ENCODE data around the gene ANKRD18A. TPM values are rescaled to one million over a fixed set of nuclear protein-coding genes. Genes with fewer than 3 reads are reported as not detected.

ANKRD18A gene
- total RNA-seq, result under 0.01 TPM in 1 of 2 replicates, not detected in the other

DNA sequence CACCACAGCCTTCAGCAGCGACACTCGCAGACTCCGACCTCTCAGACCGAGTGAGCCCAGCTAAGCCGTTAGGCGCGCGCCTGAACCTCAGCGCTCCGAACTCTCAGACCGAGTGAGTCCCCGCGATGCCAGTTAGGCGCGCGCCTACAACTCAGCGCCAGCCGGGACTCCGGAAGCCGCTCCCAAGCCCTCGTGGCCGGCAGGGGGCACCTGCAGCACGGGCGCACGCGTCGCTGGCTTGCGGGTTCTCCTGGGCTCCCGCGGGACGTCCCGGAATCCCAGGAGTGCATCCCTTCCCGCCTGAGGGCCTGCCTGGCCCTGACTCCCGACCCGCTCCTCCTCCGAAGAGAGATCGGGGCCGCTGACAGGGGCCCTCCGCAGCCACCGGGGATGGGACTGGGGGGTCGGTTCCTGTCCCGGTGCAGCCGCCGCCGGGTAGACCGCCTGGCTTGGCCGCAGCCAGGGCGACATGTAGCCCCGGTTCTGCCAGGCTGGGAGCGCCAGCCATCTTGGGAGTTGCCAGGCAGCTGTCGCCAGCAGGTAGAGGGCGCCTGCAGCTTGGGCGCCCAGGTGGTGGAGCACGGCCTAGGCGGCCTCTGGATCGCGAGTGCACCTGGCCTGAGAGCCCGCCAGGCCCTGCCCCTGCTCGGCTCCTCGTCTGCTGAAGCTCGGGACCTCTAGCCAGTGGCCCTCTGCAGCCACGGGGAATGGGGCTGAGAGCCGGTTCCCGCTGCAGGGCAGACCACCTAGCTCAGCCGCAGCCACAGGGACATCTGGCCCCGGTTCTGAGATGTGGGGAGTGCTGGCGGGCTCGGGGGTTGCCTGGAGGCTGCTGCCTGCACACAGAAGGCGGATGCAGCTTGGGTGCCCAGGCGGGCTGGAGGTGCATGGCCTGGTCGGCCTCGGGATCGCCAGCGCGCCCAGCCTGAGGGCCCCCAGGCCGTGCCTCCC is at the start of gene ANKRD18A:
Gene ANKRD18A, minus strand, starts transcription at position 114 of the 951 bp plus-strand sequence. CDS start 311 bp downstream, outside the sequence.
- DNase-seq, result peak; percentile 72

DNA sequence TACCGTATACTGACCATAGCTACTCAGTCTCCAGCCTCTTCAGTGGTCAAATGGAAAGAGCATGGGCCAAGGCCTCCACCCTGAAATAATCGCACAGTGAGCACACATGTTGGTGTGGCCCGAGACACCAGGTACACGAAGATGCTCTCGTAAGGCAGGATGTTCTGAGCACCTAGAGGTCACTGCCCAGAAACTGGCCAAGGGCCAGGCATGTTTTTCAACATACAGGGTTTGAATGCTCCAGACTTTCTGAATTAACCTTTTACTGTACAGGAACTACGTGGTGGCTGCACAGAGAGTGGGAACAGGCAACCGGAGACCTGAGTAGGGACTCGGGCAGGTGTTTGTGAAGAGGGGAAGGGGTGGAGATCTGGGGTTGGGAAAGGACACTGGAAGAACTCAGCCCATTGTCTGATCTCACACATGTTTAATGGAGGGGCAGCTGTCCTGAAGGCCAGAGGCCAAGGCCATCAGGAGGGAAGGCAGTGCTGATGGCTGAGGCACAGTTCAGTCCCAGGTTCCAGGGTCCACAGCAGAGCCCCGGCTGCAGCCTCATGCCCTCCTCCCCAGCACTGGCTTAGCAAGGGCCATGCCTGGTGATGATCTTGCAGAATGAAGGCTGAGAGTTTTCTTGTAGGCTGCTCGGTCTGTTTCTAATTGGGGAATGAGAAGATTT is 48.5 kb upstream of the ANKRD18A start:
- no peak for DNase-seq

DNA sequence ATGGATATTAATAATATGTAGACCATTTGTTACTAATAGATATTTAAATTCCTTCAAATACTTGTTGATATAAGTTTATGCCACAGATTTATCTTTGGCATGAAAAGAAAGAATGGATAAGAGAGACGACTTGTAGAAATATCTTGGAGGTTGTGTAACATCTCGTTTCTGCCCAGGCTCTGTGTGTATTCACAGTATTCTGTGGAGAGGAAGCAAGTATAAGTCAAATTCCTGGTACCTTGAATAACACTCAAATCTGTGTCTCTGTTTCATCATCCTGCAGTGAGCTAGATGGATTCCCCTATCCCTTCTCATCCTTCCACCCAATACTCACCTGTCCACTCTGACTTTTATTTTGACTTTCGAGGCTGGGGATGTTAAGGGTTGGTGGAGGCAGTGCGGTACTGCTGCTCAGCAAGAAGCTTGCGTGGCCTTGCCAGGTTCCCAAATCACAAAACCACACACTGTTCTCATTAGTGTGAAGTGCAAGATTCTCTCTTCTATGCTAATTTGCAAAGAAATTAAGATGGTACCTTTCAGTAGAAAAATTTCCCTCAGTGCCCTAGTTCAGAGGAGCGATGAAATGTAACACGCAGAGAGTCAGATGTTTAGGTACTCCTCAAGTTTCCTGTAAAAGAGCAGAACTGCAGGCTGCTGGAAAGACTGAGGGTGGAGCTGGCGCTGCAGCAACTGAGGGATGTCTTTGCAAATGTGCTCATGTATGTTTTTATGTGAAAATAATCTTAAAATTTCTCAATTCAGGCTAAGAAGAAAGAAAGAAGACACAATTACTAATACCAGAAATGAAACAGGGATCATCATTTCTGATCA is 42.6 kb upstream of the ANKRD18A start:
- DNase-seq, result peak; percentile 32

DNA sequence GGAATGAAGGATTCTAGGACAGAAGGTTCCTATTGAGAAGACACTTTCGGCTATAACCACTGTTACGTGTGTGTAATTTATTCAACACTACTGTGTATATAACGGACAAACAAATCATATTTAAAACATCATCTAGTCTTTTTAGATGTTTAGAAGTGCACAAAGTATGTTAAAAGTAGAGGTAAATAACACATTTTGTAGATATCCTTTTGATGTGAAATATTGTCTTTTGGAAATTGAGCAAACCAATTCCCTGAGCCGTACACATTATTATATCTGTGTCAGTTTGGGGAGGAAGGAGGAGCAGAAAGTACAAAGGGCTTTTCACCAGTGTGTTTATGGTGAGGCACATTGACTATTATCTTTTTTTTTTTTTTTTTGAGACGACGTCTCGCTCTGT is 39.1 kb upstream of the ANKRD18A start:
- no peak for DNase-seq

DNA sequence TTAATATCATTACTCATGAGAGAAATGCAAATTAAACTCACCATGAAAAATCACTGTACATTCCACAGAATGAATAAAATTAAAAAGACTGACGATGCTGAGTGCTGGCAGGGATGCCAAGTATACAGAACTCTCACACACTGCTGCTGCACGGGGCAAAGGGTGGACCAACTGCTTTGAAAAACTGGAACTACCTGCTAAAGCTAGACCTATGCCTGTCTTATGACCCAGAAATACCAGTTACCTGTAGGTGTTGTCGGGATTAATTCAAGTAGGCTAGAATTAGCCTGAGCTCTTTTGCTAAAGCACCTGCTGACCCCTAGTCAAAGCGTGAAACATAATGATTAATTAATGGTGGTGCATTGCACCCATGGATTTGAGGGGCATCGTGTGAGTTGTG is 36.5 kb upstream of the ANKRD18A start:
- DNase-seq, result no peak

DNA sequence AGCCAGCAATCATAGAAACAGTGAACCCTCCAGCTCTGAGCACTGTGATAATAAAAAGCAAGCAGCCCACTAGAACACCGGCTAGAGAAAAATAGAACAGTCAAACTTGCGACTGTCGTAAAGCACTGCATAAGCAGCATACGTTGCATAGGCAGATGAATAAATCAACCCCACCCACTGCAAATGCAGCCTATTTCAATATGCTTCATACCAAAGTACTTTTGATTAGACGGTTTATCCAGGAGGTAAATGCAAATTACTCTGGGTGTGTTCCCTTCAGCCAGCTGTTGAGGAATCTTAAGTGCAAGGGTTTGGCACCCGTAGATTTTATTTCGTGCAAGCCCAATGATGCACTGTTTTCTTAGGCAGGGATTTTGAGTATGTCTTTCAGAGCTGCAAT is 32.1 kb upstream of the ANKRD18A start:
- DNase-seq, result no peak

DNA sequence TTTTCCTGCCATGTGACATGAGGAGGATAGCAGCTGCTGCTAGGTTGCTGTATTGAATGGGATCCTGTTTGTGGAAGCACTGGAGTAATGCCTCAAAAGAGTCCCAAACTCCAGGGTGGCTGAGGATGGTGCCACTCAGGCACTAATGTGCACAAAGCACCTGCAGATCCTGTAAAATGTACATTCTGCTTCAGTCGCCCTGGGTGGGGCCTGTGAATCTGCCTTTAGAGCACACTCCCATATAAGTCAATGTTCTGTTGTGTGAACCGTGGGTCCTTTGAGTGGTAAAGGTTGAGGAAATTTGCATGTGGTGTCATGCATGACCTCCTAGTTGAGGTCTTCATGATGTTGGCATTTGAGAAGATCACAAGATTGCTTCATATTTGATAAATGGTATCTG is 31.6 kb upstream of the ANKRD18A start:
- no peak for DNase-seq

DNA sequence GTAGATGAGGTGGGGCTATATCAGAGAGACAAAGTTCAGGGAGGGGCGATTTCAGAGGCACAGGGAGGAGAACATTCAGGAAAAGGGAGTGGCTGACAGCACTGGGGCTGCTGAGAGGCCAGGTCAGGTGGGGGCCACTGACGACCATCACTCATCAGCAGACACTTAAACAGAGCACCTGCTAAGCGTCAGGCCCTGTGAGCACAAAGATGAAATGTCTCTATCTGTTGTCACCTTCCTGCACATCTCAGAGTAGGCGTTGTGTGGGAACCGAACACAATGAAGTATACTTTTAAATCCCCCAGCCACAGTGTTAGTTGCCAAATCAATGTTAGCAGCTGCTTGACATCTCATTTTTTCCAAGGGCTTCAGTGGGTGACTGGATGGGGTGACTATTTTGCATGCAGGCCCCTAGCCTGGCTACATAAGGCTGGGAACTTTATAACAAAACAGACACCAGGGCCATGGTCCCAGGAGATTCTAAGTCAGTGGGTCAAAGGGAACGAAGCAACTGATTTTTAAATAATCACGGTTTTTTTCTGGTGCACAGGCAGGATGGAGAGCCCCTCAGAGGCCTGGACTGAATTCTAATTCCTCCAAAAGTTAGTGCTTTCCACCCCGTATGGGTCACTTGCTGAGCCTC is 31.1 kb upstream of the ANKRD18A start:
- no peak for DNase-seq

DNA sequence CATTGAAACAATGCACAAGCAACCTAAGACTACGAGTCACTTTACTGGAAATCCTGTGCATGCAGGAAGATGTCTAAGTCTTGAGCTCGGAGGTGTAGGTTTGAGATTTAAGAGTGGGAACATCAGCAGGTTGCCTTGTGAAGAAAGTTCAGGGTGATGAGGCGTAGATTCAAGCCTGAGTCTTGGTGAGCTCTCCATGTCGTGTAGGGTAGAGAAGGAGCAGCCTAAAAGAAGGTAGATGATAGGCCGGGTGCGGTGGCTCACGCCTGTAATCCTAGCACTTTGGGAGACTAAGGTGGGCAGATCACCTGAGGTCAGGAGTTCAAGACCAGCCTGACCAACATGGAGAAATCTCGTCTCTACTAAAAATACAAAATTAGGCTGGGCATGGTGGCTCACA is 30.2 kb upstream of the ANKRD18A start:
- DNase-seq, result no peak

DNA sequence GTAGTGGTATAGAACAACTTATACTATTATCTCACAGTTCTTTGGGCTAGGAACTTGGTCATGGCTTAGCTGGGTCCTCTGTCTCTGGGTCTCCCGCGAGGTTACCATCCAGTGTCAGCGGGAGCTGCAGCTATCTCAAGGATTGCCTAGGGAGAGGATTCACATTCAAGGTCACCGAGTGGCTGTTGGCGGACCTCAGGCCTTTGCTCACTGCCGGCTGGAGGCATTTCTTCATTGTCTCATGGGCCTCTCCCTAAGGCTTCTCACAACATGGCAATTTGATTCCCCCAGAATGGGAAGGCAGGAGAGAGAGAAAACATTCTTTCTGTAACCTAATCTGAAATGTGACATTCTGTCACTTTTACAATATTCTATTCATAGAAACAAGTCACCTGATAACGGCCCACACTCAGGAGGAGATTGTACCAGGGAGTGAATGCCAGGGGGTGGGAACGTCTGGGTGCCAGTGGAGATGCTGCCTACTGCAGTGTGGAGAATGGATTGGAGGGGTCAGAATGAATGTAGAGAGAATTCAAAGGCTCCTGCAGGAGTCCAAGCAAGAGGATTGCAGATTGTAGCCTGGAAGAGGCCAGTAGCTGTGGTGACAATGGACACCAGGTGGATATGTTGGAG is 29.5 kb upstream of the ANKRD18A start:
- no peak for DNase-seq

DNA sequence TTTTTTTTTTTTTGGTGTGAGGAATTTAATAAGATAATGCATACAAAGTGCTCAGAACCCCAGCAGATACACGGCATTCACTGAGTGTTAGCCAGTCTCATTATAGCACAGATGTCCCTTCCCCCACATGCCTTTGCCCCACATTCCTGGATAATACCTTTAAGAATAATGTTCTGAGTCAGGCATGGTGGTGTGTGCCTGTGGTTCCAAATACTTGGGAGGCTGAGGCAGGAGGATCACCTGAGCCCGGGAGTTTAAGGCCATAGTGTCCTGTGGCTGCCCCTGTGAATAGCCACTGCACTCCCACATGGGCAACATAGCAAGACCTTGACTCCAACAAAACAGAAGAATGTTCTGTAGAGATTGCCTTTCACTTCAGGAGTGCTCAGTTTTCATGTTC is 24.2 kb upstream of the ANKRD18A start:
- DNase-seq, result no peak

DNA sequence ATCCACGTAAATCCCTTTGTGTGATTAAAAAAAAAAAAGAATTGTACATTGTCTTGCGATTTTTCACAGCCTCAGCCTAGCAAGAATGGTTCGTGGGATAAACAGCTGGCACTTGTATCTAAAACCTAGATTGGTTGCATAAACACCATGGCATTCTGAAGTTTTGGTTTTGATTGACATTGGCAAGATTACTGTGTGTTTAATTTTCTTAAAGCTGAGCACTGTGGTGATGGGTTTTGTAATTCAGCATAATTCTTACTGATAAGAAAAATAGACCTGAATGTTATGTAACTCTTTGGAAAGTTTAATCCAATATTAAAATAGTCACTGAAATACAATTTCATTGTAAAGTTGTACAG is 23.4 kb upstream of the ANKRD18A start:
- DNase-seq, result no peak

DNA sequence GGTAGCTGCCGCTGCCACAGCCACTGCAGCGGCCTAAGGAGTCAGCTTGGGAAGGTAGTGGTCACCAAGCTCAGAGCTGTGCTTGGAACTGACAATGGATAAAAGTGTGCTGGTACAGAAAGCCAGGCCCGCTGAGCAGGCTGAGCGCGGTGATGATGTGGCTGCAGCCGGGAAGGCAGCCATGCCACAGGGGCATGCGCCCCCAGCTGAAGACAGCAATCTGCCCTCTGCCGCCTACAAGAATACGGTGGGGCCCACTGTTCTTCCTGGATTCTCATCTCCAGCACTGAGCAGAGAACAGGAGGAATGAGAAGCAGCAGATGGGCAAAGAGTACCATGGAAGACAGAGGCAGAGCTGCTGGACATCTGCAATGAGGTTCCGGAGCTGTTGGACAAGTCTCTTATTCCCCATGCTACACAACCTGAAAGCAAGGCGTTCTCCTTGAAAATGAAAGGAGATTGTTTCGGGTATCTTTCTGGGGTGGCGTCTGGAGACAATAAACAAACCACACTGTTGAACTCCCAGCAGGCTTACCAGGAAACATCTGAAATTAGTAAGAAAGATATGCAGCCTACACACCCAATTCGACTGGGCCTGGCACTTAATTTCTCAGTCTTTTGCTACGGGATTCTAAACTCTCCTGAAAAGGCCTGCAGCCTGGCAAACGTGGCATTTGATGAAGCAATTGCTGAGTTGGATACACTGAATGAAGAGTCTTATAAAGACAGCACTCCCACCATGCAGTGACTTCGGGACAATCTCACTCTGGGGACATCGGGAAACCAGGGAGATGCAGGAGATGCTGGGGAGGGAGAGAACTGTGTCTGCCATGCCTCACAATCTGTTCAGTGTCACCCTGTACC is 22.8 kb upstream of the ANKRD18A start:
- no peak for DNase-seq

DNA sequence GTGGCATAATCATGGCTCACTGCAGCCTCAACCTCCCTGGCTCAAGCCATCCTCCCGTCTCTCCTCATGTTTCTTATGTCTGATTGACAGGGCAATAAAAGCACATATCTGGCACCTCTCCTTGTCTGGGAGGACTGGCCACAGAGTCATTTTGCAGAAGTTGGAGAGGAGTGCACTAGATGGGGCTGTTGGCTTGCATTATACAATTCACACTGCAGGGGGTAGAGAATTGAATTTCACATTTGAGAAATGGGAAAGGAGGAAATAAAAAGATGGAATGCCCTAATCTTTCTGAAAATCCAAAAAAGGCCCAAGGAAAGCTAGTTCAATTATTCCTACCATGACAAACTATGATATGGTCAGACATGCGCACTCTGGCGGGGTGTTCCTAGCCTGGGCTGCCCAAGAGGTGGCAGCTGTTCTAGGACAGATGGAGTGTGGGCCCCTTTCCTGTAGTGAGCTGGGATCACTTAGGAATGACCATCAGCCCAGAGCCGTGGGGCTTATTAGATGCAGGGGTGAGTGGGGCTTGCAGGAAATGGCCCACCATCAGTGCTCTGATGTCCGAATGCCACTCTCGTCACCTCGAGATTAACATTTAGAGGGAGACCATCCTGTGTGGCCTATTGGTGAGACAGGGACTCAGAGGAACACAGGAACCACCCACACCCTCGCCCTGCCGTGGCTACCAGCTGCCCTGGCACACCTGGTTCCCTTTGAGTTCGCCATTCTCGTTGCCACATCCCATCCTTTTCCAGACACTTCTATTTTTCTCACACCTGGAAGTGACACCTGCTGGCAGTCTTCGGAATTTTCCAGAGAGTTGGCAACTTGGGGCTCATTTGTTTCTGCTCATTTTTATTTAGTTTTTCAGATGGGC is 21.8 kb upstream of the ANKRD18A start:
- peak; percentile 56 for DNase-seq

DNA sequence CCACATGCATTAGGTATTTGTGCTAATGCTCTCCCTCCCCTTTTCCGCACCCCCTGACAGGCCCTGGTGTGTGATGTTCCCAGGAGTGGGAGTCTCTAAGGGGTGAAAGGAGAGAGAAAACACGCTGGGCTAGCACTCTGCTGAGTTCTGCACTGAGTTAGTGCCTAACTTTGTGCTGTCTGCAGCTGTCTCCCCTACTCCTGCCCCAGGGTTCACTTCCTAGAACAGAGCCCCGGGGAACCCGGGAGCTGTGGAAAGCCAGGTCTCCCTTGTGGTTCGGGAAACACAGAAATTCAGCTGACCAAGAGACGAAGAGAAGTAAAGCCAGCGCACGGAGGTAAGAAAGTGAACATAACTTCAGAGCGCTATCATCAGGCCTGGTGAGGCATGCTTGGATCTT is 20.7 kb upstream of the ANKRD18A start:
- DNase-seq, result no peak

DNA sequence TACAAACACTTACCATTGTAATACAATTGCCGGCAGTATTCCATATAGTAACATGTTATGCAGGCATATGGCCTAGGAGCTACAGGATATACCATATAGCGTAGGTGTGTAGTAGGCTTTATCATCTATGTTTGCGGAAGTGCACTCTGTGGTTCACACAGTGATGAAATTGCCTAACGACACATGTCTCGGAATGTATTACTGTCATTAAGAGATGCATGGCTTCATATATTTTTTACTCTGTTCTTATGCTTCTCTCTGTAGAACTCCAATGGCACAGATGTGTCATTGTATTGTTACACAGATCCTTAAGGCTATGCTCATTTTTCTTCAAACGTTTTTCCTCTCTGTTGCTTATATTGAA is 19.2 kb upstream of the ANKRD18A start:
- DNase-seq, result no peak

DNA sequence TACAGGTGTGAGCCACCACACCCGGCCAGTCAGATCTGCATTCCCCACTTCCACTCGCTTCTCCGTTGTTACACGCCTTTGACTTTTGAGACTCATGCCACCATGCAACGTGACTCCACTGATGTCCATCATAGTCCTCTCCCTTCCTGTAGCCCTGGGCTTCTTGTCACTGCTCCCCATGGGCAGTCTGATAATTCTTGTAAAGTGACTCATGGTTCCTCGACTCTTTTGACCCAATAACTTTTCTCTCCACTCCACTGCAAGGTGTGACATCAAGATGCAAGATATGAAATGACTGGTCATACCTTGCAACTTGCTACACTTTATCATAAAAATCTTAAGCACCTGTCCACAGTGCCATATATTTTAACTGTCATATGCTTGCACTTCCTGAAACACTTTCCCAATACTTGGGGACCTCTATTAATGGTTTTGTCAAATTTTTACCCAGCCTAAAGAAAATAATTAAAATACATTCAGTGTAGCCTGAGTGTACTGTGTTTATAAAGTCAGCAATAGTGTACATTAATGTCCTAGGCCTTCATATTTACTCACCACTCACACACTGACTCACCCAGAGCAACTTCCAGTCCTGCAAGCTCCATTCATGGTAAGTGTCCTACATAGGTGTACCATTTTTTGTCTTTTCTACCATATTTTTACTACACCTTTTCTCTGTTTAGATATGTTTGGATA is 18.6 kb upstream of the ANKRD18A start:
- DNase-seq, result no peak

DNA sequence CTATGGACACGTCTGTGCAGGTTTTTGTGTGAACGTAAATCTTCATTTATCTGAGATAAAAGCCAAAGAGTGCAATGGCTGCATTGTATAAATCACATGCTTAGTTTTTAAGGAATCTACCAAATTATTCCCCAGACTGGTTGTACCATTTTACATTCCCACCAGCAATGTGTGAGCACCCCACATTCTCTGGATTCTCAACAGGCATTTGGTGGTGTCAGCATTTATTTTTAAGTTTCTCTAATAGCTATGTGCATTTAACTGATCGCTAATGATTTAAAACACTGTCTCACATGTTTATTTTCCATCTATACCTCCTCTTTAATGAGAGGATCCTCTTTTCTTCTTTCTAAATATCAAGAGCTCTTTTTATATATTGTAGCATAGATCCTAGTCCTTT is 13.9 kb upstream of the ANKRD18A start:
- no peak for DNase-seq

DNA sequence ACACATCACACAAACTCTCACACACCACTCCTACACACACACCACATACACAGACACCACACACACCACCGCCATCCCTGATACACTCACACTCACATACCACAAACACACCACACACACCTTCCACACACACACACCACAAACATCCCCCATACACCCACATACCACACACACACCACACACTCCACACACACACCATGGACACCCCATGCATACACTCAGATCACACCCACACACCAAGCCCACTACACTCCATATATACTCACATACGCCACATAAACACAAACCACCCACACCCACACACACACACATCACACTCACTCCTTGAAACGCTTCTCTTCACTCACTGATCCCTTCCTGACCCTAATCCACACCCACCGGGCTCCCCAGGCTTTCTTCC is 9.1 kb upstream of the ANKRD18A start:
- DNase-seq, result no peak

DNA sequence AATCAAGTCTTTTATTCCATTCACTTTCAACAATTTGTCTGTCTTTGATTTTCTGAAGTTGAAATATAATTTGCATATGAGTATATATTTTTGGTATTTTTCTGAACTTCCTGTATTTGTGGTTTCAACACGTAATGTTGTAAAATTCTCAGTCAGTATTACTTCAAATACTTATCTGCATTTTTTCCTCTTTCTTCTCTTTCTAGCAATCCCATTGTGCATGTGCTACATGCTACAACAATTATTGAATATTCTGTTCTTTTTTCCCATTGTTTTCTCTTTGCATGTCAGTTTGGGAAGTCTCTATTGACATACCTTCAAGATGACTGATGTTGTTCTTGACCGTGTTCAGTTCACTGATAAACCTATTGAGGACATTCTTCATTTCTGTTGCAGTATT is 5.6 kb upstream of the ANKRD18A start:
- no peak for DNase-seq

Measured in dermis blood vessel endothelial cell (primary cell).